Transverse colon (tissue), 4 donors: ENCODE data around the gene KLHL10.

Experiments
- EP300 ChIP-seq: sonication (generic); formaldehyde crosslinking; IDR thresholded peaks from one replicate; pipeline ENCODE4 v1.6.1; 2017; ENCODE audit warnings: antibody characterized with exemption, low read depth
- POLR2A ChIP-seq: fragments of 450-650 bp; IDR thresholded peaks from one replicate; pipeline ENCODE4 v1.6.1; 2016; ENCODE audit warnings: antibody characterized with exemption, mild to moderate bottlenecking, moderate library complexity
- POLR2AphosphoS5 ChIP-seq, 3 donors: sonication (generic); formaldehyde crosslinking; IDR thresholded peaks; one replicate each; pipeline ENCODE4 v1.6.1; 2016; ENCODE audit warnings: antibody characterized with exemption in 3 of 3
- TF ChIP-seq, protein P1 (sequence below), 5 experiments: fragments of 200-600 bp in 3 of 5; fragments of 450-650 bp in 2 of 5; sonication (generic) in 3 of 5; IDR thresholded peaks; 1 replicate in 2 of 5; 2 replicates in 3 of 5; pipeline ENCODE4 v1.5.1; 2016 to 2017; ENCODE audit warnings: antibody characterized with exemption in 5 of 5, inconsistent platforms in 3 of 5, mild to moderate bottlenecking in 2 of 5, moderate library complexity in 1 of 5

DNA sequence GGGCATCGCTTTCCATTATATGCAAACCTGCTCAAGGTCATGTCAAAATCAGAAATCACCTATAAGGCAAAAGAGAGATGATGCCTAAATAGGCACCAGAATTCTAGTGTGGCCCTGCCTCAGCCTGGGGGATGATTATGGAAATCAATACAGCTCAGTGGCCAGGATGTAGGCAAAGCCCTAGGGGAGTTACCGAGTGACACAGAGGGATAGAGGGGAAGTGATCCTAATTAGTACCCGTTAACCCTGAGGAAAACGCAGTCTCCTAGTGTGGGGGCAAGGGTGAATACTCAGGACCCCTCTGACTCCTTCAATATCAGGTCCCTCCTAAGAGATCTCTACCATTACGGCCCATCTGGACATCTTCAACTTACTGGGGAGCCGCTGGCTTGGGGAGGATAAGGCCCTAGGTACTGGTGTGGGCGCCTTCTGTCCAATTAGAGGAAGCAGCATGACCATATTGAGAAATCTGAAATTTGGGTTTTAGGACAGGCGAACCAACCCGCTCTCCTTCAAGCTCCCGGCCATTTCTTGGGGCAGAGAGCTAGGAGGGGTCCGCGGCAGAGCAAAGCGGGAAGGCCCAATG is 2.3 kb upstream of the KLHL10 start:
- TF ChIP-seq, protein P1, sequence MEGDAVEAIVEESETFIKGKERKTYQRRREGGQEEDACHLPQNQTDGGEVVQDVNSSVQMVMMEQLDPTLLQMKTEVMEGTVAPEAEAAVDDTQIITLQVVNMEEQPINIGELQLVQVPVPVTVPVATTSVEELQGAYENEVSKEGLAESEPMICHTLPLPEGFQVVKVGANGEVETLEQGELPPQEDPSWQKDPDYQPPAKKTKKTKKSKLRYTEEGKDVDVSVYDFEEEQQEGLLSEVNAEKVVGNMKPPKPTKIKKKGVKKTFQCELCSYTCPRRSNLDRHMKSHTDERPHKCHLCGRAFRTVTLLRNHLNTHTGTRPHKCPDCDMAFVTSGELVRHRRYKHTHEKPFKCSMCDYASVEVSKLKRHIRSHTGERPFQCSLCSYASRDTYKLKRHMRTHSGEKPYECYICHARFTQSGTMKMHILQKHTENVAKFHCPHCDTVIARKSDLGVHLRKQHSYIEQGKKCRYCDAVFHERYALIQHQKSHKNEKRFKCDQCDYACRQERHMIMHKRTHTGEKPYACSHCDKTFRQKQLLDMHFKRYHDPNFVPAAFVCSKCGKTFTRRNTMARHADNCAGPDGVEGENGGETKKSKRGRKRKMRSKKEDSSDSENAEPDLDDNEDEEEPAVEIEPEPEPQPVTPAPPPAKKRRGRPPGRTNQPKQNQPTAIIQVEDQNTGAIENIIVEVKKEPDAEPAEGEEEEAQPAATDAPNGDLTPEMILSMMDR (IDR thresholded peaks at IDR 0.05), result no peak
- TF ChIP-seq POLR2A, result no peak
- TF ChIP-seq POLR2AphosphoS5 (IDR thresholded peaks at IDR 0.05), result no peak
- no peak for TF ChIP-seq EP300
